CD1c-positive myeloid dendritic cell (primary cell): Measurements from ENCODE around the gene POU2F1.

Source experiments
- DNase-seq: peaks from one replicate; pipeline ENCODE4 v3.0.0-alpha.2; 2016; ENCODE audit errors: extremely low spot score

Gene POU2F1

GRCh38 chr1:167220537-167221125, at the start of gene POU2F1:
Gene POU2F1, plus strand, starts transcription at chr1:167220886. Its CDS starts 12 bp downstream, at chr1:167220898.
- DNase-seq = peak; percentile 100

- no peak for DNase-seq
These were observed 49.3 kb upstream of the POU2F1 start for GRCh38 chr1:167171286-167171929.

GRCh38 chr1:167173516-167174184, 47.0 kb upstream of the POU2F1 start:
- DNase-seq = no peak

GRCh38 chr1:167175901-167176300, 44.8 kb upstream of the POU2F1 start:
- no peak for DNase-seq

- no peak for DNase-seq
These were observed 41.9 kb upstream of the POU2F1 start for GRCh38 chr1:167178831-167179230.

GRCh38 chr1:167182571-167183320, 37.9 kb upstream of the POU2F1 start:
- DNase-seq = no peak

GRCh38 chr1:167184081-167184480, 36.6 kb upstream of the POU2F1 start:
- no peak for DNase-seq

GRCh38 chr1:167185062-167185461, 35.6 kb upstream of the POU2F1 start:
- DNase-seq = no peak

GRCh38 chr1:167185974-167186657, 34.6 kb upstream of the POU2F1 start:
- no peak for DNase-seq

- DNase-seq = no peak
These were observed 33.9 kb upstream of the POU2F1 start for GRCh38 chr1:167186771-167187170.

- DNase-seq = no peak
These were observed 29.9 kb upstream of the POU2F1 start for GRCh38 chr1:167190747-167191237.

GRCh38 chr1:167191958-167192357, 28.7 kb upstream of the POU2F1 start:
- no peak for DNase-seq

GRCh38 chr1:167194182-167194581, 26.5 kb upstream of the POU2F1 start:
- no peak for DNase-seq

GRCh38 chr1:167196166-167196565, 24.5 kb upstream of the POU2F1 start:
- DNase-seq = no peak

- no peak for DNase-seq
These were observed 23.4 kb upstream of the POU2F1 start for GRCh38 chr1:167197236-167197635.

- DNase-seq = no peak
These were observed 23.0 kb upstream of the POU2F1 start for GRCh38 chr1:167197692-167198091.

GRCh38 chr1:167198518-167199133, 22.1 kb upstream of the POU2F1 start:
- no peak for DNase-seq

- no peak for DNase-seq
These were observed 21.0 kb upstream of the POU2F1 start for GRCh38 chr1:167199656-167200055.

GRCh38 chr1:167200272-167200671, 20.4 kb upstream of the POU2F1 start:
- DNase-seq = no peak

- no peak for DNase-seq
These were observed 19.9 kb upstream of the POU2F1 start for GRCh38 chr1:167200749-167201148.

- no peak for DNase-seq
These were observed 18.6 kb upstream of the POU2F1 start for GRCh38 chr1:167202049-167202448.
